ENCODE measurements around the gene GMEB2.

GMEB2 gene

GRCh38 chr20:63556873-63557478 lies 69.9 kb downstream of the GMEB2 start:
- DNase-seq: no peak

- DNase-seq: no peak
Measured at GRCh38 chr20:63555661-63556381, 71.1 kb downstream of the GMEB2 start.

- DNase-seq: no peak
Measured at GRCh38 chr20:63554361-63555278, 72.3 kb downstream of the GMEB2 start.

GRCh38 chr20:63553933-63554290 lies 73.0 kb downstream of the GMEB2 start, which contains the start of gene FNDC11:
TSS of gene FNDC11 (plus strand) at chr20:63554159. CDS start at chr20:63555664, 1,505 bp downstream.
- peak in 1 of 2 donors; percentile 24 for DNase-seq

DNA sequence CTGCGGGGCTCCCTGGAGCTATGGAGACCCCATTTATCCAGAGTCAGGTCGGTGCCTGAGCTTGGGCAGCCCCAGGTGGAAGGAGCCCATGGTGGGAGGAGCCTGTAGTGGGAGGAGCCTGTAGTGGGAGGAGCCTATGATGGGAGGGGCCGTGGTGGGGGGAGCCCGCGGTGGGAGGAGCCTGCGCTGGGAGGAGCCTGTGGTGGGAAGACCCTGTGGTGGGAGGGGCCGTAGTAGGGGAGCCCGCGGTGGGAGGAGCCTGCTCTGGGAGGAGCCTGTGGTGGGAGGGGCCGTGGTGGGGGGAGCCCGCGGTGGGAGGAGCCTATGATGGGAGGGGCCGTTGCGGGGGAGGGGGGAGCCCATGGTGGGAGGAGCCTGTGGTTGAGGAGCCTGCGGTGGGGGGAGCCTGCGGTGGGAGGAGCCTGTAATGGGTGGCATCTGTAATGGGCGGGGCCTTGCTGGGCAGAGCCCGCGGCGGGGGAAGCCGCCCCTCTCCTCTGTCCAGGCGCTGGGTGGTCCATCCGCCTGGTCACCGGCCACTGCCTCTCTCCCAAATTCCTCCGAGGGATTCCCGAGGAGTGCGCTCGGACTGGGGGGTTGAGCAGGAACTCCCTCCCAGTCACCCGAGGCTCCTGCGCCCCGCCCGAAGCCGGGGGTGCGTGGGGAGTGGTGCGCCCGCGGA lies 73.5 kb downstream of the GMEB2 start:
- peak; percentile 81 to 89 for DNase-seq

DNA sequence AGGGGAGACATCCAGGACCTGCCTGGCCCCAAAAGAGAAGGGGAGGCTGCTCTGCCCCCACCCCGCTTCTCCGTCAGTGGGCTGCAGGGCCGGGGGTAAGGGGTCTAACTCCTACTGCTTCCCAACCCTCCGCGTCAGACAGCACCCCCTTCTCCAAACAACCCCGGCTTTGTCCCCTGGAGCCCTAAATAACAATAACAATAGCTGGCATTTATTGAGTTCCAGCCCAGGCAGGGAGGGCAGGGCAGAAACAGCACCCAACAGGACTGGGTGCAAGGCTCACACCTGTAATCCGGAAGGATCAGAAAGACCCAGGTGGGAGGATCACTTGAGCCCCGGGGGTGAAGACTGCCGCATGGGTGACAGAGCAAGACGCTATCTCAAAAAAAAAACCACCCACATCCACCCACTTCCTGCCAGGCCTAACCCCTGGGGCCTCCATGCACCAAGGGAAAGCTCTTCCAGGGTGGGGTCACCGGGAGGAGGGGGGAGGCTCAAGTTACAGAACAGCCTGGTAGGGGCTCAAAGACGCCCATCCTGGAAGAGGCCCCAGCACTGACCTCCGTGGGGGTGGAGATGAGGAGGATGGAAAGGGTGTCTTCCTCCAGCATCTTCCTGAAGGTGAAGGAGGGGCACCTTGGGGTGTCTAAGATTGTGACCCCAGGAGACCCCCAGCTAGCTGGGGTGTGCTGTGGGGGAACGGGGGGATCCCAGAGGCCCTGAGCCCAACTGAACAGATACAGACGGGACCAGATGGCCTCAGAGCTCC lies 74.2 kb downstream of the GMEB2 start:
- DNase-seq: peak in 1 of 2 donors; percentile 20

- DNase-seq: no peak
Measured at GRCh38 chr20:63551068-63551467, 75.8 kb downstream of the GMEB2 start.

GRCh38 chr20:63549679-63550282 lies 77.1 kb downstream of the GMEB2 start:
- DNase-seq: no peak

DNA sequence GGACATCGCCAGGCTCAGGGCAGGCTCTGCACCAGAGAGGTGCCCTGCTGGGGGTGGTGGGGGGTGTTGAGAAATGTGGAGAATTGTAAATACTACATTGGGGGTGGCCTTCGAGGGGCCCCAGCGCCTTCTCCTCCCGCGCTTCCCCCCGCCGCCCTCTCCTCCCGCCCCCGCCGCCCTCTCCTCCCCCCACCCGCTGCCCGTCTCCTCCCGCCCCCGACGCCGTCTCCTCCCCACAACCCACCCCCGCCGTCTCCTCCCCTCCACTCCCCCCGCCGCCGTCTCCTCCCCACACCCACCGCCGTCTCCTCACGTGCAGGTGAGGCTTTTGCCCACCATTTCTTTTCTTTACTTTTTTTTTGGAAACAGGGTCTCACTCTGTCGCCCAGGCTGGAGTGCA lies 77.9 kb downstream of the GMEB2 start:
- DNase-seq: no peak

GRCh38 chr20:63548542-63548941 lies 78.4 kb downstream of the GMEB2 start:
- DNase-seq: no peak

DNA sequence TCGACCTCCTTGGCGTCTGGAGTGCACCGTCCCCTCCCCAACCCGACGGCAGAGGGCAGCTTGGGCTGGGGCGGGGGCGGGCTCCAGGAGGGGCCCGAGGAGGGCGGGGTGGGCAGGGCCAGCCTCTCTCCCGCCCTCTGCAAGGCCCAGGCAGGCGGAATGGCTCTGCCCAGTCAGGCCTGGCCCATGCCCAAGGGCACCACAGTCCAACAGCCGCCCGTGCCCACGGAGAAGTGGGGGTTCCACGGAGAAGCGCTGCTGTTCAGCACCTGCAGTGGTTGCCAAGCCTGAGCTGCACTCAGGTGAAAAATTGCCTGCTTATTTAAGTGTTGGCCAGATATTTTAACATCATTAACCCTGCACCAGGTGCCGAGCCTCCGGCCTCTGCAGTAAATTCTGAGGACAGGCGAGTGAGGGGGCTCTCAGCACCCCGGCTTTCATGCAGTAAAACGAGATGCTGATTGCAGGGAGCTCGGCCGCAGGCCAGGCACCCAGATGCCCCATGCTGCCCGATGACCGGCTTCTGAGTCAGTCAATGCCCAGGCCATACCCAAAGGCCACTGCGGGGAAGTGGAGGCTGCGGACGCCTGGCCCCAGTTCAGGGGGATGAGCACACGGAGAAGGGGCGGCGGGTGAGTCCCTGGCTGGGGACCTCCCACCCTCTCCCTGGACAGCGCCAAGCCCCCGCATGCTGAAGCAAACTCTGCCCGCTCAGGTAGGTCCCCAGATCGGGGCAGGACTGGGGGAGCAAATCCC lies 79.0 kb downstream of the GMEB2 start, which contains the start of gene SRMS:
Gene SRMS, minus strand, starts transcription at position 25 of the 756 bp plus-strand sequence. CDS start 286 bp downstream, outside the sequence.
- no peak for DNase-seq

- DNase-seq: no peak
Measured at GRCh38 chr20:63546956-63547724, 79.8 kb downstream of the GMEB2 start.

DNA sequence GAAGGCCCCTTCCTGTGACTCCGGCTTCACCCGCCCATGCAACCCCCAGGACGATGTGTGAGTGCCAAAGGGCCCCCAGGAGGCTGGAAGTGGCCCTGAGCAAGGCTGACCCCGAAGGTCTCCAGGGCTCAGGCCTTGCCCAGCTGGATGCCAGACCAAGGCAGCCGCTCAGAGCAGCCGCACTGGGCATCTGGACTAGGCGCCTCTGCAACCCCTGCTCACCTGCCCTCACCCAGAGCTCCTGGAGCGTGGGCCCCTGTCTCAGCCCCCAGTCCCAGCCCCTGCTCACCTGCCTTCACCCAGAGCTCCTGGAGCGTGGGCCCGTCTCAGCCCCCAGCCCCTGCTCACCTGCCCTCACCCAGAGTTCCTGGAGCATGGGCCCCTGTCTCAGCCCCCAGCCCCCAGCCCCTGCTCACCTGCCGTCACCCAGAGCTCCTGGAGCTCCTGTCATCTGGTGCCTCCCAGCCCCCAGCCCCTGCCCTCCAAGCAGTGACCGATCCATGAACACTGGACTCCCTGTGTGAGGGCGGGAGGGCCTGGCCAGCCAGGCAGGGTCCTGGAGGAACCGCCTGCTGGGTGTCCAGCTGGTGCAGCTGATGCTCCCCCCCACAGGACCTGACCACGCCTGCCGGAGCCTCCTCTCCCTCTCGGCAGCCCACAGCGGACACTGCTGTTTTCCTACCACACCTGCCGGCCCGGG lies 80.5 kb downstream of the GMEB2 start:
- no peak for DNase-seq

DNA sequence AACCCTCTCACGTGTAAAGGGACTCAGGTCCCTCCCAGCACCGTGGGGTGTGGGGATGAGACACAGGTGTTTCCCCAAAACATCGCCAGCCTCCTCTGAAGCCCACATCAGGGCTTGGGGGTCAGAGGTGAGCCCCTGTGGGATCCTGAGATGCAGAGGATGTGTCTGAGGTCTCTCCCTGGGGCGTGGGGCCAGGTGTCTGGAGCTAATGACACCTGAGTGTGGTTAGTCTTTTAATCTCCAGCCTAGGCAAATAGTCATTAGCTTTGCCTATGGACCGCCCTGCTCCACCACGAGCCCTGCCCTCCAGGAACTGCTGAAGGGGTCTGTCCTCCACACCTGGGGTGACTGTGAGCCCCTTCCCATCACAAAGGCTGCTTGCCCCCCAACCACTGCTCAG lies 81.1 kb downstream of the GMEB2 start:
- DNase-seq: no peak

DNA sequence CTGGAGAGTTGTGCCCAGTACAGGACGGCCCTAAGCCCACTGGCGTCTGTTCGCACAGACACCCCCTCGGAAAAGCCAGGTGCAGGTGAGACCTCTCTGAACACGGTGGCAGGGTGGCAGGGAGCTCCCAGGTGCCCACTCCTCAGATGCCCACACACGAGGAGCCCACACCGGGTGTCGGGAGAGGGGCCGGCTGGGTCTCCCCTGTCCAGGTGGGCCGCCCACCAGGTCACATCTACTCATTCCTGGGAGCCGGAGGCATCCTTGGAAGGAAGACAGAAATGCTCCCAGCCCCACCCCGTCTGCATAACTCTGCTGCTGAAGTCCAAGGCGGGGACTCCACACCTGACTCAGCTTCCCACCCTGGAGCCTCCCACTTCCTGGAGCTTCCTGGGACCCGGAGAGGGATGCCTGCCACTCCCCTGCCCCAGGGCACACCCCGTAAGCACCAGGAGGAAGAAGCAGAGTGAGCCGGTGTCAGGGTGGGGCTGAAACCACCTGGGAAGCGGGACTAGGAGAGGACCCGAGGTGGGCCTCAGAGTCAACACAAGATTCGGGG lies 81.9 kb downstream of the GMEB2 start:
- no peak for DNase-seq

GRCh38 chr20:63544241-63544957 lies 82.5 kb downstream of the GMEB2 start:
- DNase-seq: no peak

- no peak for DNase-seq
Measured at GRCh38 chr20:63543733-63544132, 83.2 kb downstream of the GMEB2 start.

DNA sequence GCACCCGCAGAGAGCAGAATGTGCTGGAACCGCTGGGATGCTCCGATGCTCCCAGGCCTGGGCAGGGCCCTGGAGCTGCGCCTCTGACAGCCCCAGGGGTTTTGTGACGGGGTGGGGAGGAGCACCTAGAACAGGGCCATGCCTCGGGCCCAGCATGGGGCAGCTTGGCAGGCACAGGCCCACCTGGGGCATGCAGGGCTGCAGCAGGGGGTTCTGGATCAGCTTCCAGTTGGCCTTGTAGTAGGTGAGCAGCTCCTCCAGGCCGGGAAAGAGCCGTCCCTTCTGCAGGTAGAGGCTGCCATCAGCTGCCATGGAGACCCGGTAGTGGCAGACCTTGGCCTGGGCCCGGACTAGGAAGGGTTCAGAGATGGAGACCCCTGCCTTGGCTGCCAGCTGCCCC lies 83.8 kb downstream of the GMEB2 start:
- no peak for DNase-seq
